ENCODE results near the gene UBR3. TPM values are rescaled to one million over a fixed set of nuclear protein-coding genes. Genes with fewer than 3 reads are reported as not detected.

UBR3 gene
- total RNA-seq, 1 experiment from 2014 or later, result 21.9 TPM

DNA sequence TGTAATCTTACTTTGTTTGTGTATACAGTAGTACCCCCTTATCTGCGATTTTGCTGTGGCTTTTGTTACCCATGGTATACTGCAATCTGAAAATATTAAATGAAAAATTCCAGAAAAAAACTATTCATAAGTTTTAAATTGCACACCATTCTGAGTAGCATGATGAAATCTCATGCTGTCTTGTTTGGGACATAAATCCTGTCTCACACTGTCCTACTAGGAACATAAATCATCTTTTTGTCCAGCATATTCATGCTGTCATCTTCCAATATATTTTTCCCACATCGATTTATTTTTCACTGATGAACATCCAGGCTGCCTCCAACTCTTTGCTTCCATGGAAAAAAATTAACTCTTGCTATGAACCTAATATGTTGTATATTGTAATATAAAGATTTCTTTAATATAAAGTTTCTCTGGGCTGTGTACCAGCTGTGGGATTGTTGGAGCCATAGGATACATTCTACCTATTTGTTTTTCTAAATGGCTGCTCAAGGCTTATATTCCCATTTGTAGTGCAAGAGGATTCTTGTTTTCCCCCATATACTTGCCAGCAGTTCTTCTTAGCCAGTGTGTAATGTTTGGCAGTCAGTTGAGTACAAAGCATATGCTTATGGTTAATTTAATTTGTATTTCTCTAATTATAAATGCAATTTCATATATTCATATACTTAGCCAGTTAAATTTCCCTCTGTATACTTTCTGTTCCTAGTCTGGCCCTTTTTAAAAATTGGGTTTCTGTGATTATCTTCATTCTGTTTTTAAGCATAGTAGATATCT is 236.4 kb downstream of the UBR3 start:
- no peak overlapping the region for H2BK12ac ChIP-seq (ENCODE audit: insufficient read length, low read depth, low read length)
- no peak overlapping the region for H3K4ac ChIP-seq (ENCODE audit: low read depth, low read length)
- H3T11ph ChIP-seq (ENCODE audit: low read length), result no peak overlapping the region
- TF ChIP-seq, protein P1, sequence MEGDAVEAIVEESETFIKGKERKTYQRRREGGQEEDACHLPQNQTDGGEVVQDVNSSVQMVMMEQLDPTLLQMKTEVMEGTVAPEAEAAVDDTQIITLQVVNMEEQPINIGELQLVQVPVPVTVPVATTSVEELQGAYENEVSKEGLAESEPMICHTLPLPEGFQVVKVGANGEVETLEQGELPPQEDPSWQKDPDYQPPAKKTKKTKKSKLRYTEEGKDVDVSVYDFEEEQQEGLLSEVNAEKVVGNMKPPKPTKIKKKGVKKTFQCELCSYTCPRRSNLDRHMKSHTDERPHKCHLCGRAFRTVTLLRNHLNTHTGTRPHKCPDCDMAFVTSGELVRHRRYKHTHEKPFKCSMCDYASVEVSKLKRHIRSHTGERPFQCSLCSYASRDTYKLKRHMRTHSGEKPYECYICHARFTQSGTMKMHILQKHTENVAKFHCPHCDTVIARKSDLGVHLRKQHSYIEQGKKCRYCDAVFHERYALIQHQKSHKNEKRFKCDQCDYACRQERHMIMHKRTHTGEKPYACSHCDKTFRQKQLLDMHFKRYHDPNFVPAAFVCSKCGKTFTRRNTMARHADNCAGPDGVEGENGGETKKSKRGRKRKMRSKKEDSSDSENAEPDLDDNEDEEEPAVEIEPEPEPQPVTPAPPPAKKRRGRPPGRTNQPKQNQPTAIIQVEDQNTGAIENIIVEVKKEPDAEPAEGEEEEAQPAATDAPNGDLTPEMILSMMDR (conservative IDR thresholded peaks at IDR 0.05), result no peak
- no peak overlapping the region for H2BK20ac ChIP-seq (ENCODE audit: low read depth, low read length, poor library complexity, severe bottlenecking)
- H2AK5ac ChIP-seq (ENCODE audit: insufficient read length, low read length), result no peak overlapping the region
- H3K4me1 ChIP-seq (ENCODE audit: insufficient read depth, low read length), result no peaks in the 10 kb centered on the region
- no peak overlapping the region for H4K5ac ChIP-seq (ENCODE audit: insufficient read length, low read depth, low read length)
- H3K9me3 ChIP-seq (ENCODE audit: control insufficient read depth, low read depth, low read length), result no peaks in the 10 kb centered on the region
- no peak overlapping the region for H3K27ac ChIP-seq (ENCODE audit: insufficient read length, low read depth, low read length)
- no peak for DNase-seq
- Mint-ChIP-seq H3K4me3 (no peak overlapping the region), H3K9me3 (no peaks in the 10 kb centered on the region), H3K27me3 (ENCODE audit: low read depth) (no peaks in the 10 kb centered on the region), H3K4me1 (no peaks in the 10 kb centered on the region), H3K27ac (no peak overlapping the region), H3K36me3 (ENCODE audit: insufficient read depth in 1 of 3, low read depth in 3 of 3) (peaks cover 3 to 25% (median 14%) of the 10 kb centered on the region in 3 experiments; a peak in 6 of 7 replicates)
- no peak overlapping the region for H3K23ac ChIP-seq (ENCODE audit: insufficient read length, low read depth, low read length)
- H3K27me3 ChIP-seq (ENCODE audit: insufficient read depth, low read length), result no peaks in the 10 kb centered on the region
- no peak overlapping the region for H4K8ac ChIP-seq (replicated peaks; ENCODE audit: insufficient read length, low read depth, low read length)
- H3K79me2 ChIP-seq (ENCODE audit: insufficient read depth, low read length), result no peaks in the 10 kb centered on the region
- no CpG with 5 or more reads among the region's 2 CpGs for WGBS (ENCODE audit: extremely low coverage, insufficient read length, low lambda C conversion rate)
- H3K56ac ChIP-seq (ENCODE audit: insufficient read length, low read depth, low read length), result no peak overlapping the region
- H4K91ac ChIP-seq (ENCODE audit: insufficient read length, low read depth, low read length), result no peak overlapping the region
- no peak overlapping the region for H2BK120ac ChIP-seq (ENCODE audit: low read depth, low read length, poor library complexity, severe bottlenecking)
- no peak overlapping the region for H2BK15ac ChIP-seq (ENCODE audit: low read depth, low read length)
- H3K4me2 ChIP-seq (ENCODE audit: insufficient read depth, insufficient read length, low read length), result no peak overlapping the region
- no peak overlapping the region for H2BK5ac ChIP-seq (ENCODE audit: insufficient read length, low read length)
- no peak overlapping the region for H2AFZ ChIP-seq (ENCODE audit: low read length)
- no peaks in the 10 kb centered on the region for H4K20me1 ChIP-seq (ENCODE audit: control insufficient read depth, insufficient read depth, insufficient read length)
- no peaks in the 10 kb centered on the region for H3K79me1 ChIP-seq (ENCODE audit: insufficient read depth, low read depth, low read length, poor library complexity, severe bottlenecking)
- H3K9ac ChIP-seq (ENCODE audit: extremely low read depth, insufficient read length, low read length), result no peak overlapping the region
- H3K23me2 ChIP-seq (ENCODE audit: insufficient read length, low read depth, low read length, poor library complexity, severe bottlenecking), result no peaks in the 10 kb centered on the region
- H3K18ac ChIP-seq (ENCODE audit: insufficient read length, low read depth, low read length), result no peak overlapping the region
- no peak overlapping the region for H3K14ac ChIP-seq (ENCODE audit: insufficient read depth, low read length)

Data from H9 (cell line).